Measurements from ENCODE around the gene BABAM2. TPM values are rescaled to one million over a fixed set of nuclear protein-coding genes. Genes with fewer than 3 reads are reported as not detected.

BABAM2 gene
- total RNA-seq, 1 experiment from 2014 or later = 37.2 TPM

DNA sequence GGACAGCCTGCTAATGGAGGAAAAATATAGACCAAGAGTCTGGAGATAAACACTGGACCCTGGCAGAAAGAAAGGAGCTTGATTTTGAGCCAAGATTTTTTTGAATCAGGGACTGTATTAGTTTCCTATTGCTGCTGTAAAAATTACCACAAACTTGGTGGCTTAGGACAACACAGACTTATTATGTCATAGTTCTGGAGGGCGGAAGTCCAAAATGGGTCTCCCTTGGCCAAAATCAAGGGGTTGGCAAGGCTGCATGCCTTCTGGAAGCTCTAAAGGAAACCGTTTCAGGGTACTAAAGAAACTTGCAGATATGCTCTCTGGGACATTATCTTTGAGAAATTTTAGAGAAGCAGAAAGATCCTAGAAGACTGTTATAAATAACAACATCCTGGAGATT lies 140.1 kb downstream of the BABAM2 start:
- no peak for DNase-seq (ENCODE audit: low read depth)

DNA sequence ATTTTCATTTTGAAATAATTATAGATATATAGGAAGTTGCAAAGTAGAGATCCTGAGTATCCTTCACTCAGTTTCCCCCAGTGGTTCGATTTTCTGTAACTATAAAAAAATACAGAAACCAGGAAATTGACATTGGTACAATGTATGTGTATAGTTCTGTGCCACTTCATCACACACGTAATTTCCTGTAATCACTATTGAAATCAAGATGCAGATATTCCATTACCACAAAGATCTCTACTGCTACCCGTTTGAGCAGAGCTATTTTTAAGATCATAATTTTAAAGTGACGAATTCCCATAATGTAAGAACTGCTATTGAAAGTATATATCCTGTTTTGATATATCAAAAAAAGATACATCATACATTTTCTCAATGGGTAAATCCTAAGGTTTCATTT lies 142.3 kb downstream of the BABAM2 start:
- DNase-seq (ENCODE audit: low read depth) = no peak

DNA sequence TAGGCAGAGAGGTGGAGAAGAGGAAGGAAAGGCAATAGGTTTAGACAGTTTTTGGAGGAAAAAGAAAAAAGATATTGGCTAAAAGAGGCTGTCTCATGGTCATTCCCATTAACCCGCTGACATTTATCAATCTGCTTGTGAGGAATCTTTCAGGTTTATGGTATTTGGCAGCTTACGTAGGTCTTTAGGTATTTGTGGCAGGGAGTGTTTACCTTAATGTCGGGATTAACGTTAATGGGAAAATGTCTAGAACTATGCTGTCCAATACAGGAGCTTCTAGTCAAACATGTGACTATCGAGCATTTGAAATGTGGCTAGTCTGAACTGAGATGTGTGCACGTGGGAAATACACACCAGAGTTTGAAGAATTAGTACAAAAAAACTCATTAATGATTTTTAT lies 144.2 kb downstream of the BABAM2 start:
- DNase-seq (ENCODE audit: low read depth) = no peak

GRCh38 chr2:28035163-28035690 lies 144.7 kb downstream of the BABAM2 start:
- no peak for DNase-seq (ENCODE audit: low read depth)

DNA sequence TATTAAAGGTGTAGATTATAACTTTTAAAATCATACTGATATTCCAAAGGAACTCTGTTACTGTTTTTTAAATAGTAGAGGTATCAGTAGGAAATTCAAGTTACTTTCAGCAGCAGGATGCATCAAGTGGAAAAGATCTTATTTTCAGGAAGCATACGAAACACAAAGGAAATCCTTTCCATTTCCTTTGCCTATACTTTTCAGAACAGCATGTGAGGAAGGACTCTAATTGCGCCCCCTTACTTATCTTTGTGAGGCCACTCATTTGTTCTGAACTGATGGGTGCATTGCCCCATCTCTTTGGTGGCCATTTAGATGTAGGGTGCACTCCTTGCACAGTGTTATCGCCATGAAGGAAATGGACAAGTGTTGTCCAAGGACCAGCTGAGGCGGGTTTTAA lies 145.3 kb downstream of the BABAM2 start:
- DNase-seq (ENCODE audit: low read depth) = no peak

DNA sequence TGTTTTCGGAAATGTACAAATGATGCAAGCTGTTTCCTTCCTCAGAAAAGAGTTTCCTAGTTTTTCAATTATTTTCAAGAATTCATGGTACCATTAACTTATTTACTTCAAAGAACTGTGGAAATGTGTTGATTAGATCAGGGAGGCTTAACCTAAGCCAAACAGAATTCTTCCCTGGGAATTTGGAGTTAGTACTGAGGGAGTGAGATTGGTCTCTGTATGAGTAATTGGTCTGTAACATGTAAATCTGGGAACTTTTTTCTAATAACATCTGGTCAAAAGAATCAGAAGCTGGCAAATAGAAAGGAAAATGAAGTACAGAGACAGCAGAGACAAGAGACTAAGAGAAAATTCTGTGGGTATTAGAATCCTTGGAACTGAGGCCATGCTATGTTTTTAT lies 145.8 kb downstream of the BABAM2 start:
- no peak for DNase-seq (ENCODE audit: low read depth)

- DNase-seq (ENCODE audit: low read depth) = no peak
These were observed 148.2 kb downstream of the BABAM2 start for GRCh38 chr2:28038722-28039121.

- no peak for DNase-seq (ENCODE audit: low read depth)
These were observed 155.3 kb downstream of the BABAM2 start for GRCh38 chr2:28045676-28046351.

DNA sequence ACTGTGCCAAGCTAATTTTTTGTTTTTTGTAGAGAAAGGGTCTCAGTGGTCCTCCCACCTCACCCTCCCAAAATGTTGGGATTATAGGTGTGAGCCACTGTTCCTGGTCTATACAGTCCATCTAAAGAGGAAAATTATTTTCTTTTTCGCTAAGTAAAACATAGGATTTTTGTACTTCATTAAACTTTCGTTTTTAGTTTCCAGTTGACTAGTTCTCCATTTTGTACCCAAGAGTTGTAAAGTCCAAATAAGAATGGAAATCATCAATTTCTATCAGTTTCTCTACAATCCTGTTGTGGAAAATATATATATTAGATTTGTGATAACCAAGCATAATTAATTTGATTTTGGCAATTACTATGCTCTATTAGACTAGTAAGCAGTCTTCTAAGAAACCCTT lies 156.4 kb downstream of the BABAM2 start:
- DNase-seq (ENCODE audit: low read depth) = no peak

DNA sequence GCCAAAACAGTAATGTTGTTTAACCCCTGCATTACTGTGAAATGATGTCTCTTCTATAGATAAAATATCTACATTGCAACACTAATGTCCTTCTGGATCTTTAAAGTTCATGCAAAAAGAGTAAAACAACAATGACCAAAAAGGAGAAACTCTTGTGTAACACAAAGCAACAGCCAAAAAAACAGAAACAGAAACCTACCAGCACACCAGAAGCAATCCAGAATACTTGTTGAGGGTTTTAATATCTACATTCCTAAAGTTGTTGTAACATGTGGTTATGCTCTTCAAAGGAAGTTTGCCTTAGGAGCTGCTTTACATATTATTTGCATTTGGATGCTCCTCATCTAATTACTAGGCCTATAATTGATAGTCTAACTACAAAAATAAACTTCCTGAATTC lies 157.2 kb downstream of the BABAM2 start:
- peak; percentile 6 for DNase-seq (ENCODE audit: low read depth)

GRCh38 chr2:28048341-28048740 lies 157.8 kb downstream of the BABAM2 start:
- DNase-seq (ENCODE audit: low read depth) = no peak

DNA sequence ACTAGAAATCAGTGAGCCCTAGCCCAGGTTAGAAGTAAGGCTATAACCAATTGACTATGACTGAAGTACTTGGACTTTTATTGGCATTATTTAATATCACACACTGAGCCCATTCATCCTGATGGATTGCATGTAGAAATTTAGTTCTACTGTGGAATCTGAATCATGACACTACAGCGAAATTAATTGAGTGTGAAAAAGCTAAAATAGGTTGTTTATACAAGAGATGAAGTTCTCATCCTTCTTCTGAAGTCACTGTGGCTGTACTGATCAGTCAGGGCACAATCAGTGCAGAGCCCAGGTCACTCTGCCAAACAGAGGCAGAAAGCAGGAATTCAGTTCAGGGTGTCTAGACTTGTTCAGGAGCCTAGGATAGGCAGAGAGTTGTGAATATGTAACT lies 158.9 kb downstream of the BABAM2 start:
- no peak for DNase-seq (ENCODE audit: low read depth)

DNA sequence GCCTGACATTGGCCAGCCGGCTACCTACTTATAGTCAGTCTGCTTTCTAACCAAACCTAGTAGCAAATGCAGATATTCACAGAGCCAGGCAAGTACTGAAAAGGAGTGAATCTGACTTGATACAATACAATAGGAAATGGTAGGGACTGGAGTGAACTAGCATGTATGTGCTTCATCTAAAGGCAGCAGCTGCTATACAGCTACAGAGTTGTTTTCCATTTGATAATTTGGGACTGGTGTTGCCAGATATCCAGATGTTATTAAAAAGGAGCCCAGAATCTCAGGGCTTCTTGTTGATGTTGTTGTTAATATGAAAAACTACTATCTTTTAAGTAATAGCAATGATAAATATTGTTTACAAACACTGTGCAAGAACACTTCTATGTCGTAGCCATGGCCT lies 159.4 kb downstream of the BABAM2 start:
- no peak for DNase-seq (ENCODE audit: low read depth)

- DNase-seq (ENCODE audit: low read depth) = no peak
These were observed 162.2 kb downstream of the BABAM2 start for GRCh38 chr2:28052691-28053090.

DNA sequence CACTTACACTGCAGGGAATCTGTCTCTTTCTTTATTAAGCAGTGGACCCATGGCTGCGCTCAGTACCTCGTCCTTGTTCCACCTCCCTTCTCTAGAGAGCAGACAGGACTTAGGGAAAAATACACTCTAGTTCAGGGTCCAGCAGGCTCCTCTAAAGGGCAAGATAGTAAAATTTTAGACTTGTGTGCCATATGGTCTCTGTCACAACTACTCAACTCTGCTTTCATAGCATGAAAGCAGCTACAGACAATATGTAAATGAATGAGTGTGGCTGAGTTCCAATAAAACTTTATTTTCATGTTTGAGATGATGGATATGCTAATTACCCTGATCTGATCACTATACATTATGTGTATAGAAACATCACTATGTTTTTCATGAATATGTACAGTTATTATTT lies 163.1 kb downstream of the BABAM2 start:
- DNase-seq (ENCODE audit: low read depth) = no peak

GRCh38 chr2:28054916-28055315 lies 164.4 kb downstream of the BABAM2 start:
- no peak for DNase-seq (ENCODE audit: low read depth)

DNA sequence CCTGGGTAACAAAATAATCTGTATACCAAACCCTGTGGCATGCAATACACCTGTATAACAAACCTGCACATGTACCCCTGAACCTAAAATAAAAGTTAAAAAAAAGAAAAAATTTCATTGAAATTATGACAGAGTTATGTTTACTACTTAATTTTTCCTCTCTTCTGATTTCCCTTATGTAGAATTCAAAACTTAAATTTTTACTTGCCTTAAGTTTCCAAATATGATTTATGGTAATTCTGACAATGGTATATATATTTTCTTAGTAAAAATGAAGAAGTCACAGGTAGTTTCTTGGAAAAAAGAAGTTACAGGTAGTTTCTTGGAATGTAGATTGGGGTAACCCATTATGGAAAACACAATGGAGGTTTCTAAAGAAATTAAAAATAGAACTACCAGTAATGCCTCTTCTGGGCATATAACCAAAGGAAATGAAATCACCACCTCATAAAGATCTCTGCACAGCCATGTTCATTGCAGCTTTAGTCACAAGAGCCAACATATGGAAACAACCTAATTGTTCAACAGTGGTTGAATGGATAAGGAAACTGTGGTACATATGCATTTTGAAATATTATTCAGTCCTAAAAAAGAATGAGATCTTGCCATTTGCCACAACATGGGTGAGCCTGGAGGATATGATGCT lies 164.9 kb downstream of the BABAM2 start:
- peak; percentile 24 for DNase-seq (ENCODE audit: low read depth)

DNA sequence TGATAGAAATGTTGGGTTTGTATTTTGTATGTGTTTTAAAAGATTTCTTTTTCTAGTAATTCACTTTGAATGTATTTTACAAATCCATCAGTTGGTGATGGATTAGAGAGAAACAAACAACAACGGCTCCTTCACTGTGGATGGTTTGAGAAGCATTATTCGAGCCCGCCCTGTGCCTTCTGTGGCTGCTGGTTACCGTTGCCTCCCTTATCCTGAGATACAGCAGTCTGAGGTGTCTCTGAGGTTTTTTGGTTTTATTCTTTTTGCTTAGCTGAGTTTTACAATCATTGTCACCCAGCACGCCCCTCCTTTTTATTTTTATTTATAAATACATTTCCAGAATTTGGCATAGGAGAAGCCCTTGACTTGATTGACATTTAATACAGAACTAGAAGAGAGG lies 168.3 kb downstream of the BABAM2 start:
- DNase-seq (ENCODE audit: low read depth) = no peak

DNA sequence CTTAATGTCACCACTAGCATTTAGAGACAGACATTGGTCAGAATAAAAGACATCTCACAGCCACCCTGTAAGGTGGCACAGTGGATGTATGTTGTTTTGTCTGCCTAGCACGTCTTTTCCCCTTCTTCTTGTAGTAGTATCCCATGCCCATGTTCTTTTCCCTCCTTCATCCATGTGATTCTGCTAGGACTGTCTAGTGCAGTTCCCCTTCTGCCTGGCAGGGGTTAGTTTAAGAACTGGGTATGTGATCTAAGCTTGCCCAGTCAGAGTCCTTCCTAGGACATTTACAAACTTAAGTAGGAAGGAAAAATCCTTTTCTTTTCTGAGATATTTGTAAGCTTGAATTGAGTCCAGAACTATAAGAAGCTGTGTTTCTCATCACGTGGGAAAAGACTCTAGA lies 172.3 kb downstream of the BABAM2 start:
- DNase-seq (ENCODE audit: low read depth) = no peak

DNA sequence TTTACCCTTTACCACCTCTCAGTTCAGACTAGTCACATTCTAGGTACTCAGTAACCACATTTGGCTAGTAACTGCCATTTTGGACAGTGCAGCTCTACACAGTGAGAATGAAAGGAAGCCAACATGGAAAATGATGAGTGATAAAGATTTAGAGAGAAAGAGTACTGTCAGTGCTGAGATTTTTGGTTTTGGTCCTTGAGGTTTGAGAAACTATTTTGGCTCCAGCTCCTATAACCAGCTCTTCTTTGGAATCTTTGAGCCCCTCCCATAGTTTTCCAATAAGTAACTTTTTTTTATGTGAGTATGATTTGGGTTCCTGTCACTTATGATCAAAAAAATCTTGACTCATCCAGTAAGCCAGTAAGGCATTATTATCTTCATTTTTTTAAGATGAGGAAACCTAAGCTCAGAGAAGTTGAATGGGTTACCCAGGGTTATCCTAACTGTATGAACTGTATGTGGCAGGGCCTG lies 173.0 kb downstream of the BABAM2 start:
- DNase-seq (ENCODE audit: low read depth) = no peak

DNA sequence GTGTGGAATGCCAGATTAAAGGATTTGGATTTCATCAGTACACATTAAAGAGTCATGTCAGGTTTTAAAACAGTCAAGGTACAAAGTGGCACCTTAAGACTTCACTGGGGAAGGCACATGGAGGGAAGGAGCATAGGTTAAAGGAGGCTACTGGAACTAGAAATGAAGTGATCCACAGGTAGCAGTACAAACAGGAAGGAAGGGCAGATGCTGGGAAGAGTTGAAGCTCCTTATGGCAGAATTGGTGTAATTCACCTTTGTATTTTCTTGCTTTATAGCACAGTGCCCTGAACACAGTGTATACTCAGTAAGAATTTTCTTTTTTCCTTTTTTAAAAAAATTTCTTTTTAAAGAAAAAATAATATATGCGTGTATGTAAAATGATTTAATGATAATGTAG lies 177.1 kb downstream of the BABAM2 start:
- DNase-seq (ENCODE audit: low read depth) = no peak

DNA sequence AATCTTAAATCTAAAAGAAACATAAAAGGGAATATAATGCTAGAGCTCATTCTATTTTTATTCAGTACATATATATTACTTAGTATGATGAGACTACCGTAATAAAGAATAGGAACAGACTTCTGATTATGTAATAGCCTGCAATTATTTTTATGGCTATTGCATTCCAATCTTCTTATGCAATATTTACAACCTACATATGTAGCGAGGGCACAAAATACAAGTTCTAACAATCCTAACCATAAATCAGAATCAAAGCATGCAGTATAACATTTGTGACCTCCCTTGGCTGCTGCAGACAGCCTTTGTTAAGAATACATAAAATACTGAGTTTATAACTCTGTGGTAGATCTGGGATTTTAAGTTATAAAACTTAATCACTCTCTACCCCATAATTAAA lies 177.6 kb downstream of the BABAM2 start:
- no peak for DNase-seq (ENCODE audit: low read depth)

DNA sequence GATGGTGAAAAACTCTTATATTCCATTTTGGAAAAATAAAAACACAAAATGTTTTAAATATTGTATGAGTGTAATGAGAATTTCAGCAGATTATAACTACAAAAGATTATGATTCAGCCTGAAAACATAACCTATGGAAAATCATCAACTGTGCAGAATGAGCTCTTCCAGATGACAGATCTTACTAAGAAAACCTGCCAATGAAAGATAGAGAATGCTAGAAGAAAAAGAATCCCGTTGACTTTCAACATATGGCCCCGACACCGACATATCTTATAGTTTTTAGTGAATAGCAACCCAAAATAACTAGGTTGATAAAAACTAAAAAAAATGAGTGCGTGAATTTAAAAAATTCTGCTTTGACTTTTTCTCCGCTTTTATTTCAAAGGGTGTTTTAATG lies 178.0 kb downstream of the BABAM2 start:
- DNase-seq (ENCODE audit: low read depth) = no peak

DNA sequence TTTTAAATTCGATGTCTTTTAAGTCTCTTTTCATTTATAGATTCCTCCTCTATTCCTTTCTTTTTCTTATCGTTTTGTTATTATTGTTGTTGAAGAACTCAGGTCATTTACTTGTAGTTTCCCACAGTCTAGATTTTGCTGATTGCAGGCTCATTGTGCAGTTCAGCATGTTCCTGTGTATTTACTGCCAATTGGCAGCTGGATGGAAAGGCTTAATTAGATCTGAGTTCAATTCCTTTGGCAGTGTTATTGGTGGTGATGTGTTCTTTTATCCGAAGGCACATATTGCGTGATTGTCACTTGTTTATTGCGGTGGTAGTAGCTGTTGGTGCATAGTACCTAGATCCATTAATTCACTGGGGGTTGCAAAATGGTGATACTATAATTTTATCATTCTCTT lies 180.7 kb downstream of the BABAM2 start:
- no peak for DNase-seq (ENCODE audit: low read depth)
